ENCODE measurements around the gene SVEP1.

GRCh38 chr9:110571801-110572483 lies 7.6 kb downstream of the SVEP1 start:
- TF ChIP-seq CTCF (IDR thresholded peaks at IDR 0.05) (no peak), ZFX (IDR thresholded peaks at IDR 0.05; ENCODE audit: borderline replicate concordance) (no peak)

All from 22Rv1 (cell line).